GM12874 (cell line): Measurements from ENCODE around the gene RALGPS1.

ENCODE experiments used
- CTCF ChIP-seq: IDR thresholded peaks from 2 replicates; pipeline ENCODE4 v1.5.1; 2011; ENCODE audit warnings: low read depth, mild to moderate bottlenecking, control low read depth, low read length, moderate library complexity; ENCODE audit not compliant: insufficient read depth

Gene RALGPS1

GRCh38 chr9:127172066-127172707 lies 257.6 kb downstream of the RALGPS1 start:
- no peak for TF ChIP-seq CTCF

GRCh38 chr9:127173063-127173462 lies 258.5 kb downstream of the RALGPS1 start:
- TF ChIP-seq CTCF, result no peak

GRCh38 chr9:127174386-127175318 lies 260.1 kb downstream of the RALGPS1 start:
- no peak for TF ChIP-seq CTCF

GRCh38 chr9:127175319-127175715 lies 260.7 kb downstream of the RALGPS1 start:
- TF ChIP-seq CTCF, result no peak

GRCh38 chr9:127175764-127176163 lies 261.2 kb downstream of the RALGPS1 start:
- TF ChIP-seq CTCF, result no peak

- no peak for TF ChIP-seq CTCF
These were observed 262.0 kb downstream of the RALGPS1 start for GRCh38 chr9:127176631-127177030.

- TF ChIP-seq CTCF, result no peak
These were observed 262.6 kb downstream of the RALGPS1 start for GRCh38 chr9:127177231-127177630.
